Measurements from ENCODE around the gene SLC28A1.

- TF ChIP-seq CTCF (IDR thresholded peaks at IDR 0.05; ENCODE audit: borderline replicate concordance, extremely low read depth, low read length, poor library complexity, severe bottlenecking) (no peak), EZH2 (IDR thresholded peaks at IDR 0.05; ENCODE audit: borderline replicate concordance, low read depth, low read length, severe bottlenecking) (no peak)
Observed at GRCh38 chr15:84953136-84953535, 68.7 kb downstream of the SLC28A1 start.

Data from DND-41 (cell line).